WTC11 (cell line): Measurements from ENCODE around the gene CELA2A. TPM values are rescaled to one million over a fixed set of nuclear protein-coding genes. Genes with fewer than 3 reads are reported as not detected.

ENCODE experiments used
- ATAC-seq: fragments of 200-7000 bp; cut with Tn5 transposase; 2 replicates; pipeline ENCODE4 v1.10.0; 2021; ENCODE audit warnings: mild to moderate bottlenecking, moderate library complexity
- CTCF ChIA-PET: fragments of 300-600 bp; sonication (Branson Sonifier 250); formaldehyde crosslinking; loops from one replicate; lab custom pipeline; 2021; ENCODE audit warnings: antibody characterized with exemption; lab: Charles Lee
- POLR2A ChIA-PET: fragments of 350-600 bp; sonication (Branson Sonifier 250); formaldehyde crosslinking; loops from one replicate; lab custom pipeline; 2021; ENCODE audit warnings: antibody characterized with exemption; lab: Charles Lee
- DNase-seq: peaks from one replicate; pipeline ENCODE4 v3.0.0; 2021; ENCODE audit warnings: low spot score
- H3K27ac Mint-ChIP-seq: 2 replicates; pipeline ENCODE4 v1.8.0; 2021; ENCODE audit warnings: mixed read lengths
- H3K27me3 Mint-ChIP-seq: 2 replicates; pipeline ENCODE4 v1.8.0; 2021; ENCODE audit warnings: low read depth, mild to moderate bottlenecking, moderate library complexity, mixed read lengths
- H3K36me3 Mint-ChIP-seq: 2 replicates; pipeline ENCODE4 v1.8.0; 2021; ENCODE audit warnings: mixed read lengths
- H3K4me1 Mint-ChIP-seq: 2 replicates; pipeline ENCODE4 v1.8.0; 2022; ENCODE audit warnings: mixed read lengths
- H3K4me3 Mint-ChIP-seq: 2 replicates; pipeline ENCODE4 v1.8.0; 2021; ENCODE audit warnings: mild to moderate bottlenecking, moderate library complexity, mixed read lengths
- H3K9me3 Mint-ChIP-seq: 2 replicates; pipeline ENCODE4 v1.8.0; 2021; ENCODE audit warnings: mixed read lengths
- CREB1 ChIP-seq: sonication (generic); formaldehyde crosslinking; IDR thresholded peaks from 2 replicates; pipeline ENCODE4 v1.8.0; 2023; ENCODE audit warnings: mild to moderate bottlenecking, missing genetic modification reagents
- E2F4 ChIP-seq: sonication (generic); formaldehyde crosslinking; IDR thresholded peaks from 2 replicates; pipeline ENCODE4 v1.8.1; 2022; ENCODE audit warnings: low read depth, mild to moderate bottlenecking, moderate library complexity, missing genetic modification reagents, borderline replicate concordance
- E2F5 ChIP-seq: sonication (generic); formaldehyde crosslinking; IDR thresholded peaks from 2 replicates; pipeline ENCODE4 v1.8.1; 2022; ENCODE audit warnings: mild to moderate bottlenecking, moderate library complexity, missing genetic modification reagents
- ESRRA ChIP-seq: sonication (generic); formaldehyde crosslinking; IDR thresholded peaks from 2 replicates; pipeline ENCODE4 v1.8.1; 2022; ENCODE audit warnings: mild to moderate bottlenecking, missing genetic modification reagents, borderline replicate concordance
- GABPB1 ChIP-seq: sonication (generic); formaldehyde crosslinking; IDR thresholded peaks from 2 replicates; pipeline ENCODE4 v1.8.1; 2023; ENCODE audit warnings: mild to moderate bottlenecking, missing genetic modification reagents
- HMGA2 ChIP-seq: fragments of 250-450 bp; sonication (Bioruptor Pico); IDR thresholded peaks from 2 replicates; pipeline ENCODE4 v1.4.0; 2021; ENCODE audit warnings: mild to moderate bottlenecking, moderate library complexity
- JUN ChIP-seq: sonication (generic); formaldehyde crosslinking; IDR thresholded peaks from 2 replicates; pipeline ENCODE4 v1.8.0; 2023; ENCODE audit warnings: mild to moderate bottlenecking, missing genetic modification reagents
- MLX ChIP-seq: sonication (generic); formaldehyde crosslinking; IDR thresholded peaks from 2 replicates; pipeline ENCODE4 v1.8.1; 2023; ENCODE audit warnings: mild to moderate bottlenecking, missing genetic modification reagents, moderate library complexity
- OVOL2 ChIP-seq: fragments of 250-450 bp; sonication (Bioruptor Pico); IDR thresholded peaks from 2 replicates; pipeline ENCODE4 v1.9.0; 2021; ENCODE audit warnings: mild to moderate bottlenecking, borderline replicate concordance
- RORB ChIP-seq: fragments of 250-450 bp; sonication (Bioruptor Pico); IDR thresholded peaks from 2 replicates; pipeline ENCODE4 v1.9.0; 2021; ENCODE audit warnings: mild to moderate bottlenecking
- TCF7 ChIP-seq: sonication (generic); formaldehyde crosslinking; IDR thresholded peaks from 2 replicates; pipeline ENCODE4 v1.8.0; 2022; ENCODE audit warnings: mild to moderate bottlenecking, low read depth, missing genetic modification reagents, moderate library complexity
- TEAD4 ChIP-seq: sonication (generic); formaldehyde crosslinking; IDR thresholded peaks from 2 replicates; pipeline ENCODE4 v1.8.0; 2022; ENCODE audit warnings: mild to moderate bottlenecking, missing genetic modification reagents
- ZNF232 ChIP-seq: sonication (generic); formaldehyde crosslinking; IDR thresholded peaks from 2 replicates; pipeline ENCODE4 v1.8.0; 2022; ENCODE audit warnings: mild to moderate bottlenecking, missing genetic modification reagents
- ZNF263 ChIP-seq: sonication (generic); formaldehyde crosslinking; IDR thresholded peaks from 2 replicates; pipeline ENCODE4 v1.8.1; 2022; ENCODE audit warnings: low read depth, mild to moderate bottlenecking, moderate library complexity, missing genetic modification reagents
- ZNF416 ChIP-seq: fragments of 250-450 bp; sonication (Bioruptor Pico); IDR thresholded peaks from 2 replicates; pipeline ENCODE4 v1.9.0; 2021; ENCODE audit warnings: mild to moderate bottlenecking, inconsistent platforms
- total RNA-seq: library from RNA; stranded (reverse); gene quantifications from 3 replicates; pipeline ENCODE4 v1.2.3, GENCODE V29; 2021
- TF ChIP-seq, protein P1 (sequence below): sonication (generic); formaldehyde crosslinking; IDR thresholded peaks from 2 replicates; pipeline ENCODE4 v1.8.0; 2022; ENCODE audit warnings: mild to moderate bottlenecking, missing genetic modification reagents
- TF ChIP-seq, protein P2 (sequence below): fragments of 250-450 bp; sonication (Bioruptor Pico); IDR thresholded peaks from 2 replicates; pipeline ENCODE4 v1.9.0; 2021; ENCODE audit warnings: mild to moderate bottlenecking, borderline replicate concordance
- TF ChIP-seq, protein P3 (sequence below): sonication (generic); formaldehyde crosslinking; IDR thresholded peaks from 2 replicates; pipeline ENCODE4 v1.8.0; 2023; ENCODE audit warnings: missing genetic modification reagents
- TF ChIP-seq, protein P4 (sequence below): fragments of 250-450 bp; sonication (Bioruptor Pico); IDR thresholded peaks from 2 replicates; pipeline ENCODE4 v2.1.2; 2022; ENCODE audit warnings: mild to moderate bottlenecking, moderate library complexity

The CELA2A gene
- total RNA-seq, 1 experiment from 2014 or later, result 0.83 TPM

DNA sequence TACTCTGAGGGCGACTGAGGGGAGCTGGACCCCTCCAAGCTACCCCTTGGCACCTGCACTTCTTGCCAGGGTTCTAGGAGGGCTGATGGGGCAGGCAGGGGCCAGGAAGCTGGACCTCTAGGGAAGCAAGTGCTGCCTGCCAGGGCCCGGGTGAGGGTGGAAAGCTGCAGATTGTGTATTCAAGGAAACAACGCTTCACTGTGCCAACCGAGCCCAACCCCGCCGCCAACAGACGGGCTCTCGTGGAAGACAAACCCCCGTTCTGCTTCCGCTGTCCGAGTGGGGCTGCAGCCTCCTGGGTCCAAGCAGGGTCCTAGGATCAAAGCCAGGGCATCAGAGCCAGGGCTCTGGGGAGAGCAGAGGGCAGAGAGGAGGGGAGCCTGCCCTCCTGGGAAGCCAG, 43.7 kb upstream of the CELA2A start:
- CTCF ChIA-PET, result interaction anchor here (0.9 to 1.4 kb wide), 2 partner anchors 18 to 284 kb away, joined by 3 to 7 read pairs; no protein-coding TSS in a partner anchor
- peaks cover 36% of the 10 kb centered on the region for H3K27me3 Mint-ChIP-seq
- no peaks in the 10 kb centered on the region for H3K36me3 Mint-ChIP-seq
- DNase-seq (no peak), ATAC-seq (no peak)
- TF ChIP-seq, protein P1, sequence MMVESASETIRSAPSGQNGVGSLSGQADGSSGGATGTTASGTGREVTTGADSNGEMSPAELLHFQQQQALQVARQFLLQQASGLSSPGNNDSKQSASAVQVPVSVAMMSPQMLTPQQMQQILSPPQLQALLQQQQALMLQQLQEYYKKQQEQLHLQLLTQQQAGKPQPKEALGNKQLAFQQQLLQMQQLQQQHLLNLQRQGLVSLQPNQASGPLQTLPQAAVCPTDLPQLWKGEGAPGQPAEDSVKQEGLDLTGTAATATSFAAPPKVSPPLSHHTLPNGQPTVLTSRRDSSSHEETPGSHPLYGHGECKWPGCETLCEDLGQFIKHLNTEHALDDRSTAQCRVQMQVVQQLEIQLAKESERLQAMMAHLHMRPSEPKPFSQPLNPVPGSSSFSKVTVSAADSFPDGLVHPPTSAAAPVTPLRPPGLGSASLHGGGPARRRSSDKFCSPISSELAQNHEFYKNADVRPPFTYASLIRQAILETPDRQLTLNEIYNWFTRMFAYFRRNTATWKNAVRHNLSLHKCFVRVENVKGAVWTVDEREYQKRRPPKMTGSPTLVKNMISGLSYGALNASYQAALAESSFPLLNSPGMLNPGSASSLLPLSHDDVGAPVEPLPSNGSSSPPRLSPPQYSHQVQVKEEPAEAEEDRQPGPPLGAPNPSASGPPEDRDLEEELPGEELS, result no peak
- TF ChIP-seq E2F4 (no peak), ESRRA (CRISPR knock-in tag) (no peak), MLX (CRISPR knock-in tag) (no peak), OVOL2 (CRISPR knock-in tag) (no peak), RORB (CRISPR knock-in tag) (no peak)
- TF ChIP-seq, protein P2, sequence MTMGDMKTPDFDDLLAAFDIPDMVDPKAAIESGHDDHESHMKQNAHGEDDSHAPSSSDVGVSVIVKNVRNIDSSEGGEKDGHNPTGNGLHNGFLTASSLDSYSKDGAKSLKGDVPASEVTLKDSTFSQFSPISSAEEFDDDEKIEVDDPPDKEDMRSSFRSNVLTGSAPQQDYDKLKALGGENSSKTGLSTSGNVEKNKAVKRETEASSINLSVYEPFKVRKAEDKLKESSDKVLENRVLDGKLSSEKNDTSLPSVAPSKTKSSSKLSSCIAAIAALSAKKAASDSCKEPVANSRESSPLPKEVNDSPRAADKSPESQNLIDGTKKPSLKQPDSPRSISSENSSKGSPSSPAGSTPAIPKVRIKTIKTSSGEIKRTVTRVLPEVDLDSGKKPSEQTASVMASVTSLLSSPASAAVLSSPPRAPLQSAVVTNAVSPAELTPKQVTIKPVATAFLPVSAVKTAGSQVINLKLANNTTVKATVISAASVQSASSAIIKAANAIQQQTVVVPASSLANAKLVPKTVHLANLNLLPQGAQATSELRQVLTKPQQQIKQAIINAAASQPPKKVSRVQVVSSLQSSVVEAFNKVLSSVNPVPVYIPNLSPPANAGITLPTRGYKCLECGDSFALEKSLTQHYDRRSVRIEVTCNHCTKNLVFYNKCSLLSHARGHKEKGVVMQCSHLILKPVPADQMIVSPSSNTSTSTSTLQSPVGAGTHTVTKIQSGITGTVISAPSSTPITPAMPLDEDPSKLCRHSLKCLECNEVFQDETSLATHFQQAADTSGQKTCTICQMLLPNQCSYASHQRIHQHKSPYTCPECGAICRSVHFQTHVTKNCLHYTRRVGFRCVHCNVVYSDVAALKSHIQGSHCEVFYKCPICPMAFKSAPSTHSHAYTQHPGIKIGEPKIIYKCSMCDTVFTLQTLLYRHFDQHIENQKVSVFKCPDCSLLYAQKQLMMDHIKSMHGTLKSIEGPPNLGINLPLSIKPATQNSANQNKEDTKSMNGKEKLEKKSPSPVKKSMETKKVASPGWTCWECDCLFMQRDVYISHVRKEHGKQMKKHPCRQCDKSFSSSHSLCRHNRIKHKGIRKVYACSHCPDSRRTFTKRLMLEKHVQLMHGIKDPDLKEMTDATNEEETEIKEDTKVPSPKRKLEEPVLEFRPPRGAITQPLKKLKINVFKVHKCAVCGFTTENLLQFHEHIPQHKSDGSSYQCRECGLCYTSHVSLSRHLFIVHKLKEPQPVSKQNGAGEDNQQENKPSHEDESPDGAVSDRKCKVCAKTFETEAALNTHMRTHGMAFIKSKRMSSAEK (CRISPR knock-in tag), result no peak
- no peak overlapping the region for H3K4me3 Mint-ChIP-seq
- no peak overlapping the region for H3K27ac Mint-ChIP-seq
- H3K4me1 Mint-ChIP-seq, result peaks cover 26% of the 10 kb centered on the region
- POLR2A ChIA-PET, result no interaction called here
- no peaks in the 10 kb centered on the region for H3K9me3 Mint-ChIP-seq

DNA sequence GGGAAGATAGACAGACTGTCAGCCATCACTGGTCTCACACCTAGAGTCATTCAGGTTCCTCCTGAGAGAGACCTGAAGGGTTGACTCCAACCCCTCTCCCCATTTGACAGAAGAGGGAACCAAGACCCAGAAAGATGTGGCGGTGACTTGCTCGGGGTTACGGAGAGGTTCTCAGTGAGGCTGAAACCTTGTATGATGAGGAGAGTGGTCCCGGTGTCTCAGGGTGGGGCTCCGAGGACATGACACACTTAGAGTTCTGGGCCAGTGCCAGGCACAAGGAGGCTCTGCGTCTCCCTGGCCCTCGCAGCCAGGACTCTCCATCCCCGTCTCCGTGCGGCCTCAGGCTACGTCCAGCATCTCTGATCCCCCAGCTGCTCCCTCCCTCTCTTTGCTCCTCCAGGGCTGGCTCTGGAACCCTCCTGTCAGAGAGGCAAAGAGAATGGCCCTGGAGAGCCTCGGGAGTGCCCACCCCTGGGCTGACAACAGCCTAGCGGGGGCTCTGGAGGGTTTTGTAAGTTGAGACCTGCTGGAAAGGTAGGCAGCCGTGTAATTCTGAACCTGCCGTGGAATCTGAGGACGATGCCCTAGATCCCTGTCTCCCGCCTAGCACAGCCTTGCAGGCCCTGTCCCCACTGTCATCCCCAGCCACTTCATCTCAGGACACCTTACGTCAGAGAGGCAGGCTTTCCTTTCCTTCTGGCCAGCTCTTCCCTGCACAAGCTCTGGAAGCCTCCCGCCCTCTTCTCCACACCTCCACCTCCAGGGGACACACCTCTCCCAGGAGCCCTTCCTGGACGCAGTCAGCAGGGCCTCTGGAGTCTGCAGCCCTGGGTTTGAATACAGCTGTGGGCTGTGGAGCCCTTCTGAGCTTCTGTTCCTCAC, 42.7 kb upstream of the CELA2A start:
- CTCF ChIA-PET, result interaction anchor here (1.0 to 1.5 kb wide), 3 partner anchors 18 to 90 kb away, joined by 3 to 10 read pairs (median 7); no protein-coding TSS in a partner anchor
- Mint-ChIP-seq H3K9me3 (no peaks in the 10 kb centered on the region), H3K4me1 (peaks cover 23% of the 10 kb centered on the region), H3K27me3 (peaks cover 26% of the 10 kb centered on the region), H3K36me3 (no peaks in the 10 kb centered on the region), H3K4me3 (no peak overlapping the region), H3K27ac (no peak overlapping the region)
- ATAC-seq (no peak), DNase-seq (no peak)
- POLR2A ChIA-PET, result no interaction called here
- TF ChIP-seq GABPB1 (CRISPR knock-in tag) (no peak), ZNF263 (CRISPR knock-in tag) (no peak), MLX (CRISPR knock-in tag) (no peak), ZNF416 (CRISPR knock-in tag) (no peak), ZNF232 (no peak), CREB1 (CRISPR knock-in tag) (no peak), TCF7 (no peak), HMGA2 (CRISPR knock-in tag) (no peak), JUN (CRISPR knock-in tag) (no peak), E2F5 (CRISPR knock-in tag) (no peak), TEAD4 (CRISPR knock-in tag) (no peak)
- TF ChIP-seq, protein P3, sequence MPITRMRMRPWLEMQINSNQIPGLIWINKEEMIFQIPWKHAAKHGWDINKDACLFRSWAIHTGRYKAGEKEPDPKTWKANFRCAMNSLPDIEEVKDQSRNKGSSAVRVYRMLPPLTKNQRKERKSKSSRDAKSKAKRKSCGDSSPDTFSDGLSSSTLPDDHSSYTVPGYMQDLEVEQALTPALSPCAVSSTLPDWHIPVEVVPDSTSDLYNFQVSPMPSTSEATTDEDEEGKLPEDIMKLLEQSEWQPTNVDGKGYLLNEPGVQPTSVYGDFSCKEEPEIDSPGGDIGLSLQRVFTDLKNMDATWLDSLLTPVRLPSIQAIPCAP, result no peak
- TF ChIP-seq, protein P4, sequence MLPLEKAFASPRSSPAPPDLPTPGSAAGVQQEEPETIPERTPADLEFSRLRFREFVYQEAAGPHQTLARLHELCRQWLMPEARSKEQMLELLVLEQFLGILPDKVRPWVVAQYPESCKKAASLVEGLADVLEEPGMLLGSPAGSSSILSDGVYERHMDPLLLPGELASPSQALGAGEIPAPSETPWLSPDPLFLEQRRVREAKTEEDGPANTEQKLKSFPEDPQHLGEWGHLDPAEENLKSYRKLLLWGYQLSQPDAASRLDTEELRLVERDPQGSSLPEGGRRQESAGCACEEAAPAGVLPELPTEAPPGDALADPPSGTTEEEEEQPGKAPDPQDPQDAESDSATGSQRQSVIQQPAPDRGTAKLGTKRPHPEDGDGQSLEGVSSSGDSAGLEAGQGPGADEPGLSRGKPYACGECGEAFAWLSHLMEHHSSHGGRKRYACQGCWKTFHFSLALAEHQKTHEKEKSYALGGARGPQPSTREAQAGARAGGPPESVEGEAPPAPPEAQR (CRISPR knock-in tag), result no peak
- TF ChIP-seq, protein P1, result no peak
